T-helper 2 cell treated with Interferon-gamma antibody and Interleukin-4, amounts not matched to agents 100 ng/mL and 5 ng/mL, for 36 hours (primary cell): ENCODE measurements around the gene AOX1. TPM values are rescaled to one million over a fixed set of nuclear protein-coding genes. Genes with fewer than 3 reads are reported as not detected.
"Not testable (repeated sequence)": the region's sequence is repeated elsewhere in the genome, so short reads cannot be mapped to it uniquely, and the experiment has no call there.

Experiments
- intact Hi-C: fragments of 100-400 bp; cut with micrococcal nuclease; formaldehyde crosslinking; loops from one replicate; pipeline ENCODE4 v1.15.1; 2023
- total RNA-seq: library from RNA; stranded (reverse); gene quantifications from 2 replicates; pipeline ENCODE4 v1.2.3, GENCODE V29; 2022

Gene AOX1
- total RNA-seq: 0.20 TPM in 1 of 2 replicates, not detected in the other

- intact Hi-C loops: no loop called here
These were observed at the start of gene AOX1 for GRCh38 chr2:200585730-200586643. TSS of gene AOX1 (plus strand) at chr2:200586014. CDS start at chr2:200586109, 95 bp downstream.

GRCh38 chr2:200538139-200538538 lies 47.7 kb upstream of the AOX1 start:
- intact Hi-C loops: no loop called here

DNA sequence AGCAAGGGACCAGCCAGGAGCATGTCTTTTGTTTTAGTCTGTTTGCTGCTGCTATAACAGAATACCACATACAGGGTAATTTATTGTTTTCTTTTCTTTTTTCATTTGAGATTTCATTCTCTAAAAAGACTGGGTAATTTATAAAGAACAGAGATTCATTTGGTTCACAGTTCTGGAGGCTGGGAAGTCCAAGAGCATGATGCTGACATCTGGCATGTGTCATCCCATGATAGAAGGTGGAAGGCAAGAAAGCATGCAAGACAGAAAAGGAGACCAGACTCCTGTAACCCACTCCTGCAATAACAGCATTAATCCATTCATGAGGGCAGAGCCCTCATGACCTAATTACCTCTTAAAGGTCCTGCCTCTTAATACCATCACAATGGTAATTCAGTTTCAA lies 45.0 kb upstream of the AOX1 start:
- intact Hi-C loops: no loop called here

- intact Hi-C loops: not testable (repeated sequence)
These were observed 19.2 kb upstream of the AOX1 start for GRCh38 chr2:200566596-200566995.

GRCh38 chr2:200567932-200568331 lies 17.9 kb upstream of the AOX1 start:
- intact Hi-C loops: no loop called here

DNA sequence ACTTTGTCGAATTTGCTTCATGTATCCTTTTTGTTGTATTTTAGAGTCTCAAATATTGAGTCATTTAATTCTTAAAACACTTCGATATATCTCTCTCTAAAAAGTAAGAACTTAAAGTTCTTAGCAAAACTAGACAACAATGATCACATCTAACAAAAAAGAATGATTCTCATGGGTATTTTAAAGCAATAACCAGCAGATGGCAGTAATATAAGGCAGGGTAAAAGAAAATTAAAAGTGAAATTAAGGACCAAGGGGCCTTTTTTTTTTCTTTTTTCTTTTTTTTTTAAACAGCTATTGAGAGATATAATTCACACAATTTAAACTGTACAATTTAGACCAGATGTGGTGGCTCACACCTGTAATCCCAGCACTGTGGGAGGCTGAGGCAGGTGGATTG lies 9.9 kb upstream of the AOX1 start:
- intact Hi-C loops: loop anchor here (5.0 kb wide), 2 partner anchors 49 to 236 kb away; partner anchors contain the start of genes BZW1 and SGO2

GRCh38 chr2:200577027-200577426 lies 8.8 kb upstream of the AOX1 start:
- intact Hi-C loops: loop anchor here (5.0 kb wide), 2 partner anchors 50 to 235 kb away; partner anchors contain the start of genes BZW1 and SGO2

- intact Hi-C loops: loop anchor here (1.0 to 5.0 kb wide), 3 partner anchors 51 to 234 kb away; partner anchors contain the start of genes BZW1 and SGO2
These were observed 7.0 kb upstream of the AOX1 start for GRCh38 chr2:200578778-200579177.

DNA sequence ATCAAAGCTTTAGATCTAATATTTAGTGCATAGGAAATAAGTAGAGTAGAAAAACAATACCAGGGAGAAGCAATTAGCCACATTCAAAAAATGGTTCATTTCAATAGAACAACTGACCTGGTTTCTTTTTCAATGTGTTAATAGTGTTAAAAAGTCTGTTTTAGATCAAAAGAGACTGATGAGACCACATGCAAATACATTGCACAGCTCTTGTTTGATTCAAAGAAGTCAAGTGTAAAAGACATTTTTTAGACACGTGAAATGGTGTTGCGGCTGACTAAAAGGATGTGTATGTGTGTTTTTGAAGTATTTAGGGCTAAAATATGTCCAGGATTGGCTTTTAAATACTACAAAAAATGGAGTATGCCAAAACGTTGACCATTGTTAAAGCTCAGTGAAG lies 1.2 kb upstream of the AOX1 start:
- intact Hi-C loops: no loop called here

DNA sequence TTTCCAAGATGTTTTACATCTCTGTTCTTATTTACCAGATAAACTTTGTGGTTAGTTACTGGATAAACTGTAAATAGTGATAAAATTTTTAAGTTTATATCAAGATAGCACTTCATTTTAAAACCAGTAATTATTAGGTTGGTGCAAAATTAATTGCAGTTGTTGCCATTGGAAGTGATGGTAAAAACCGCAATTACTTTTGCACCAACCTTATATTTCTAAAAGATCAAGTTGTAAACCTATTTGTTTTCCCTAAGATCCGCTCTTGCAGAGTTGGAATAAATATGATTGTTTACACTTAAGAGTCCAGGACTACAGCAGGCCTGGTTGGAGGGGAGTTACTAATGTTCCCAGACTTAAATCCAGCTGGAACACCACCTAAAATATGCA lies 479 bp upstream of the AOX1 start:
- intact Hi-C loops: no loop called here

- intact Hi-C loops: no loop called here
These were observed 796 bp downstream of the AOX1 start for GRCh38 chr2:200586644-200586975.

DNA sequence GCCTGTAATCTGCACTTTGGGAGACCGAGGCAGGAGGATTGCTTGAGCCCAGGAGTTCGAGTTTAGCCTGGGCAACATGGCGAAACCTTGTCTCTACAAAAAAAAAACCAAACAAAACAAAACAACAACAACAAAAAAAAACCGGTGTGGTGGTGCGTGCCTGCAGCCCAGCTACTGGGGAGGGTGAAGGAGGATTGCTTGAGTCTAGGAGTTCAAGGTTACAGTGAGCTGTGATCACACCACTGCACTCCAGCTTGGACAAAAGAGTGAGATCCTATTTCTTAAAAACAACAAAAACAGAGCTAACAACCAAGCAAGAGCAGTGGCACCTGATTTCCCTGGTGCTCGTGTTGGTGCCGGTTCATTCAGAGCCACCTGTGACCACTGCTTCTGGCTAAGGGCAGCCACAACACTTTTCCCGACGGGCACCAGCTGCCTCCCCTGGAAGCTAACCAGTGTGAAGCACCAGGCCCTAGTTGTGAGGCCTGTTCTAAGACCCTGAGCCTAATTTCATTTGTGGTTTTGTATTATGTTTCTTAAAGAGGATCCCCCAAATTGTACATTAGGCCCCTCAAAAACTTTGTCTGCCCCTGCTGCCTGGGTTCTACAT lies 1.3 kb downstream of the AOX1 start:
- intact Hi-C loops: no loop called here

DNA sequence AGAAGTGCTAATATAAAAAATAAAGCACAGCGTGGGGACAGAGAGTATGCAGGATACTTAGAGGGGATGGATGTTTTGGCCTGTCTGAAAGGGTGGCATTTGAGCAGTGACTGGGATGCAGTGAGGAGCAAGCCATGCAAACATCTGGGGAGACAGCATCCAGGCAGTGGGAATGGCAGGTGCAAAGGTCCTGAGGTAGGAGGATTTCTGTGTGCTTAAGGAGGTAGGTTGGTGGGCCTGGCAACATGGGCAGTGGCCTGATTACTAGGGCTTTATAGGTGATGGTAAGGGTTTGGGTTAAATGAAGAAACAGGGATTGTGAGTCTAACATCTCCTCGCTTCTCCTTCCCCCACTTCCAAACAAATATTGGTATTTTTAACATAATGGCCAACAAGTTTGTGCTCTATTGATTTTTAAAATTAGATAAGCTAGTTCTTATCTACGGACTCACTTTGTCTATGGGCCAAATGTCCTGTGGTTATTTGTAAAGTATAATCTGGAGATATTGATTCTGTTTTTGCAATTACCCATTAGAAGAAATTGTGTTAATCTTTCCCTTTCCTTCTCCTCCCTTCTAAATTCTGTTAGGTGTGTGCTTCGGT lies 2.4 kb downstream of the AOX1 start:
- intact Hi-C loops: no loop called here

DNA sequence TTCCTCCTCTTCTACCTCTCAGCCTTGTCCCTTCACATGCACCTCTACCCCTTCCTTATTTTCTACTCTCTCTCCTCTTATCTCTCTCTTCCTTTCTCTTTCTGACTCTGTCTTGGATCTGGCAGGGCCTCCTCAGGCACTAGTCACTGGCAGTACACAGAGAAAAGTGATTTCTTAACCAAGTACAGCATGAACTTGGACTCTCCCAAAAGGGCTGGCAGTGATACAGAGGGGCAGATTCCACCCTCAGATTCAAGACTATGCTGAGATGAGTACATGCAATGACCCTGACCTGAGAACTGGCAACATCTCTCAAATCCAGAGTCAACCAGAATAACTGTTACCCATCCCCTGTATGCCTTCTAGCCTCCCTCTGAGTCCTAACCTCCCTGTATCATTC lies 4.3 kb downstream of the AOX1 start:
- intact Hi-C loops: no loop called here

GRCh38 chr2:200591308-200591707 lies 5.5 kb downstream of the AOX1 start:
- intact Hi-C loops: no loop called here

- intact Hi-C loops: no loop called here
These were observed 6.7 kb downstream of the AOX1 start for GRCh38 chr2:200592406-200593075.

DNA sequence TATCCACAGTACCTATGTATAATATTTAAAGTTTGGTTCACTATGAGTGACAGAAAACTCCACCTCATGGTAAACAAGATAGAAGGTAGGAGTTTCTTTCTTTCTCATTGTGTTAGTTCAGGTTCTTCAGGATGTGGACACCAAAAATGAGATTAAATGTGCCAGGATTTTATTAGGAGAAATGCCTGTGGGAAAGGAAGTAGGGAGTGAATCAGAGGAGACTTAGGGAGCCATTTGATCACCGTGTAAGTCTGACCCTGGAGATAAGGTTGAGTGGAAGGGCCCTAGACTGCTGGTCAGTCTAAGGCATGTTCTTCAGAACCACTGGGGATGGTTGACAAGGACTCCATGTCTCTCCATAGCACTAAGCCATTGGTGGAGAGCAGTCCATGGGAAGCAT lies 8.1 kb downstream of the AOX1 start:
- intact Hi-C loops: no loop called here

DNA sequence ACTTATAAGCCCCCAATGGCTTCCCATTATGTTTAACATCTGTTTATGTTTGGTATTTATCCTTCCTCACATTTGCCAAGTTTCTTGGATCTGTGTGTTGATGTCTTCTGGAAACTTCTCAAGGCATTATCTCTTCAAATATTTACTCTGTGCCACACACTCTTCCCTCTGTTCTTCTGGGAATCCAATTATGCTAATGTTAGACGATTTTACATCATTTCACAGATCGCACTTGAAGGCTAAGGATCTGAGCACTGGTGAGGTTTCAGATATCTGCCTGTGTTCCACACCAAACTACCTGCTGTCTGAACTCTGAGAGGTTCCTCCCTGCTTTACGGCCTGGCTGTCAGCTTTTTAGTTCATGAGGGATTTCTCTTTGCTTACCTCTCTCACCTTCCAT lies 10.1 kb downstream of the AOX1 start:
- intact Hi-C loops: no loop called here

DNA sequence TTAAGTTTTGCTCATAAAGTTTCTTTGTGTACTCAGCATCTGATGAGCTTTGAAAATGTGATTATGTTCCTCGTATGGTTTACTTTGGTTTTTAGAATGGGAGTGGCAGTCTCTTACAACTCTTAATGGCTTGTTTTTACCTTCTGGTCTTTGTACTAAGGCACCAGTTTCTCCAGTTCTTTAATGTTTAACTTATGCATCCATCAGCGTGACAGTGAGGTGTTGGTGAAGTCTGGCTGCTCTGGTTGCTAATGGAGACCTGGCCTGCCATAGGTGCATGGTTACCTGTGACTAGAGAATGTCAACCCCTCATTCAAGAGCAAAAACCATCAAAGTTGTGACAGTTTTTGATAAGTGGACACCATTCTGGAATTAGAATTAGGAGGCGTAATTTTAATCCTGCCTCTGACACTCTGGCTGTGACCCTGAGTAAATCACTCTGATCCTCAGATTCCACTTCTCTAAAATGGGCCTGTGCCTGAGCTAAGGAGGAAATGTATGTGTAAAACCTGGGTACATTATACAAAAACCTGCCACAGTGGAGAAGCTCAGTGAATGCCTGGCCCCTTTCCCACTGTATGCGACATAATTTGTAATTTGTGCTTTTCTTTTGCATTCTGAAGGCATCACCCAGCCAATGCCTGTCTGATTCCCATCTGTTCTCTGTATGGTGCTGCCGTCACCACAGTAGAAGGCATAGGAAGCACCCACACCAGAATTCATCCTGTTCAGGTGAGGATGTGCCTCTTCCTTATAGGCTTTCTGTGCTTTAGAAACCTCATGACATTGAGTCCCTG lies 11.2 kb downstream of the AOX1 start:
- intact Hi-C loops: no loop called here

GRCh38 chr2:200599206-200599605 lies 13.4 kb downstream of the AOX1 start:
- intact Hi-C loops: no loop called here
